HCT116 (cell line): ENCODE measurements around the gene MRPL21. TPM values are rescaled to one million over a fixed set of nuclear protein-coding genes. Genes with fewer than 3 reads are reported as not detected.

Experiments used
- ATAC-seq: fragments of 200-7000 bp; cut with Tn5 transposase; 2 replicates; pipeline ENCODE4 v1.9.1; 2020; ENCODE audit warnings: mild to moderate bottlenecking, moderate library complexity
- BruUV-seq: library from RNA; stranded (reverse); fragments of 400-500 nt; replicated peaks from 2 replicates; lab custom pipeline; 2021; lab: Mats Ljungman, UMichigan
- CTCF ChIA-PET: fragments of 300-600 bp; sonication (Branson Sonifier 250); formaldehyde crosslinking; loops from one replicate; lab custom pipeline; 2021; ENCODE audit warnings: antibody characterized with exemption; lab: Charles Lee
- POLR2A ChIA-PET: fragments of 300-600, 350-600 bp; sonication (Branson Sonifier 250); formaldehyde crosslinking; loops from one replicate; lab custom pipeline; 2021; ENCODE audit warnings: antibody characterized with exemption; lab: Charles Lee
- RAD21 ChIA-PET, 2 experiments: fragments of 300-600 bp; sonication (Branson Sonifier 250); formaldehyde crosslinking; loops; one replicate each; lab custom pipeline; 2023; ENCODE audit warnings: low total read pairs in 2 of 2; ENCODE audit not compliant: uncharacterized antibody in 2 of 2, unreplicated experiment in 2 of 2, low non-redundant PET in 1 of 2; lab: Charles Lee
- DNase-seq: peaks from one replicate; pipeline ENCODE4 v3.0.0-alpha.2; 2010; ENCODE audit warnings: low read depth, low spot score
- H2AFZ ChIP-seq: fragments of 200-600 bp; shearing (Covaris generic), sonication (generic); 2 replicates; pipeline ENCODE4 v1.6.1; 2017; ENCODE audit warnings: low read depth, mixed run types, mixed read lengths, antibody characterized with exemption, low read length; ENCODE audit not compliant: poor library complexity, severe bottlenecking
- H3K27ac ChIP-seq: 2 replicates; pipeline ENCODE4 v1.5.1; 2012; ENCODE audit warnings: low read depth, low read length
- H3K27me3 ChIP-seq: fragments of 200-600 bp; sonication (generic); 2 replicates; pipeline ENCODE4 v1.6.1; 2016; ENCODE audit warnings: mixed run types, low read length, mixed read lengths; ENCODE audit not compliant: insufficient read depth
- H3K36me3 ChIP-seq, 2 experiments: fragments of 200-500 bp in 1 of 2; fragments of 200-600 bp in 1 of 2; sonication (Bioruptor generic) in 1 of 2; sonication (generic) in 1 of 2; 2 replicates each; pipeline versions ENCODE4 v1.5.1 to v1.6.1; 2014 to 2016; ENCODE audit warnings: low read length in 2 of 2, inconsistent platforms in 1 of 2, mixed read lengths in 1 of 2, mixed run types in 1 of 2; ENCODE audit not compliant: insufficient read depth in 2 of 2, control insufficient read depth in 1 of 2
- H3K4me1 ChIP-seq, 2 experiments: fragments of 200-600 bp in 1 of 2; sonication (generic) in 1 of 2; 2 replicates each; pipeline versions ENCODE4 v1.5.1 to v1.6.1; 2012 to 2017; ENCODE audit warnings: low read length in 2 of 2, inconsistent platforms in 1 of 2, mild to moderate bottlenecking in 1 of 2, mixed read lengths in 1 of 2, mixed run types in 1 of 2, moderate library complexity in 1 of 2; ENCODE audit not compliant: insufficient read depth in 2 of 2, control insufficient read depth in 1 of 2
- H3K4me2 ChIP-seq: fragments of 200-600 bp; sonication (generic); 2 replicates; pipeline ENCODE4 v1.6.1; 2017; ENCODE audit warnings: mixed run types, low read length, mixed read lengths
- H3K4me3 ChIP-seq, 2 experiments: fragments of 200-600 bp in 1 of 2; sonication (generic) in 1 of 2; replicated peaks in 1 of 2; 2 replicates each; pipeline ENCODE4 v1.5.1; 2011 to 2016; ENCODE audit warnings: low read length in 2 of 2, control low read depth in 1 of 2, low read depth in 1 of 2, mild to moderate bottlenecking in 1 of 2, mixed read lengths in 1 of 2, mixed run types in 1 of 2
- H3K79me2 ChIP-seq: fragments of 200-600 bp; sonication (generic); 2 replicates; pipeline ENCODE4 v1.6.1; 2017; ENCODE audit warnings: mild to moderate bottlenecking, mixed run types, low read length, moderate library complexity, mixed read lengths; ENCODE audit not compliant: insufficient read depth
- H3K9ac ChIP-seq: fragments of 200-600 bp; sonication (generic); 2 replicates; pipeline ENCODE4 v1.6.1; 2016; ENCODE audit warnings: low read length, mixed read lengths
- H3K9me2 ChIP-seq: fragments of 200-600 bp; sonication (generic), shearing (Covaris generic); 2 replicates; pipeline ENCODE4 v1.6.1; 2017; ENCODE audit warnings: mixed run types, mild to moderate bottlenecking, moderate library complexity; ENCODE audit not compliant: insufficient read depth
- H3K9me3 ChIP-seq, 2 experiments: fragments of 200-500 bp in 1 of 2; fragments of 200-600 bp in 1 of 2; sonication (Bioruptor generic) in 1 of 2; sonication (generic) in 1 of 2; 2 replicates each; pipeline ENCODE4 v1.6.1; 2014 to 2017; ENCODE audit warnings: low read length in 2 of 2, mixed read lengths in 2 of 2, inconsistent platforms in 1 of 2, low read depth in 1 of 2, mild to moderate bottlenecking in 1 of 2, mixed run types in 1 of 2, moderate library complexity in 1 of 2; ENCODE audit not compliant: control insufficient read depth in 1 of 2, insufficient read depth in 1 of 2
- H4K20me1 ChIP-seq: fragments of 200-600 bp; sonication (generic), shearing (Covaris generic); 2 replicates; pipeline ENCODE4 v1.6.1; 2017; ENCODE audit warnings: mixed run types, mild to moderate bottlenecking, moderate library complexity; ENCODE audit not compliant: insufficient read depth
- ATF3 ChIP-seq: IDR thresholded peaks from 2 replicates; pipeline ENCODE4 v1.6.1; 2012
- EGR1 ChIP-seq: IDR thresholded peaks from 2 replicates; pipeline ENCODE4 v1.6.1; 2012; ENCODE audit warnings: low read depth
- ELF1 ChIP-seq: IDR thresholded peaks from 2 replicates; pipeline ENCODE4 v1.6.1; 2012; ENCODE audit warnings: low read depth, borderline replicate concordance
- FOSL1 ChIP-seq: IDR thresholded peaks from 2 replicates; pipeline ENCODE4 v1.6.1; 2012; ENCODE audit warnings: low read depth
- SP1 ChIP-seq: IDR thresholded peaks from 2 replicates; pipeline ENCODE4 v1.6.1; 2012; ENCODE audit warnings: low read depth
- intact Hi-C: fragments of 100-400 bp; cut with micrococcal nuclease; formaldehyde crosslinking; loops from 2 replicates; pipeline ENCODE4 v1.10.0; 2022
- total RNA-seq: library from RNA; stranded (reverse); gene quantifications from one replicate; pipeline ENCODE4 v1.2.1, GENCODE V29; 2021; ENCODE audit not compliant: unreplicated experiment
- TF ChIP-seq, protein P1 (sequence below): IDR thresholded peaks from 2 replicates; pipeline ENCODE4 v1.6.1; 2012; ENCODE audit warnings: low read depth
- TF ChIP-seq, protein P2 (sequence below): IDR thresholded peaks from 2 replicates; pipeline ENCODE4 v1.6.1; 2012
- TF ChIP-seq, protein P3 (sequence below): IDR thresholded peaks from 2 replicates; pipeline ENCODE4 v1.6.1; 2011; ENCODE audit warnings: mild to moderate bottlenecking, low read length, moderate library complexity; ENCODE audit not compliant: insufficient replicate concordance; ENCODE audit errors: extremely low read depth

MRPL21 gene
- total RNA-seq, 1 experiment from 2014 or later: 90.2 TPM

GRCh38 chr11:68867066-68867465 lies 36.6 kb downstream of the MRPL21 start:
- peaks cover 3 to 17% of the 10 kb centered on the region in 2 experiments; a peak in 3 of 4 replicates for H3K4me1 ChIP-seq
- H3K4me3 ChIP-seq: no peak overlapping the region
- H4K20me1 ChIP-seq: no peaks in the 10 kb centered on the region
- H3K9me3 ChIP-seq: peaks cover 4 to 9% of the 10 kb centered on the region in 2 experiments; a peak in 1 of 4 replicates
- CTCF ChIA-PET: no interaction called here
- RAD21 ChIA-PET: no interaction called here
- intact Hi-C loops: no loop called here
- H3K36me3 ChIP-seq: no peaks in the 10 kb centered on the region
- H2AFZ ChIP-seq: no peak overlapping the region
- no peak overlapping the region for H3K4me2 ChIP-seq
- no peak overlapping the region for H3K27ac ChIP-seq
- no peaks in the 10 kb centered on the region for H3K9me2 ChIP-seq
- no TSS peak for BruUV-seq
- no peak overlapping the region for H3K9ac ChIP-seq
- ATAC-seq: no peak
- no peak for DNase-seq
- H3K79me2 ChIP-seq: no peaks in the 10 kb centered on the region
- no peaks in the 10 kb centered on the region for H3K27me3 ChIP-seq
- no peak for TF ChIP-seq FOSL1
- TF ChIP-seq, protein P1, sequence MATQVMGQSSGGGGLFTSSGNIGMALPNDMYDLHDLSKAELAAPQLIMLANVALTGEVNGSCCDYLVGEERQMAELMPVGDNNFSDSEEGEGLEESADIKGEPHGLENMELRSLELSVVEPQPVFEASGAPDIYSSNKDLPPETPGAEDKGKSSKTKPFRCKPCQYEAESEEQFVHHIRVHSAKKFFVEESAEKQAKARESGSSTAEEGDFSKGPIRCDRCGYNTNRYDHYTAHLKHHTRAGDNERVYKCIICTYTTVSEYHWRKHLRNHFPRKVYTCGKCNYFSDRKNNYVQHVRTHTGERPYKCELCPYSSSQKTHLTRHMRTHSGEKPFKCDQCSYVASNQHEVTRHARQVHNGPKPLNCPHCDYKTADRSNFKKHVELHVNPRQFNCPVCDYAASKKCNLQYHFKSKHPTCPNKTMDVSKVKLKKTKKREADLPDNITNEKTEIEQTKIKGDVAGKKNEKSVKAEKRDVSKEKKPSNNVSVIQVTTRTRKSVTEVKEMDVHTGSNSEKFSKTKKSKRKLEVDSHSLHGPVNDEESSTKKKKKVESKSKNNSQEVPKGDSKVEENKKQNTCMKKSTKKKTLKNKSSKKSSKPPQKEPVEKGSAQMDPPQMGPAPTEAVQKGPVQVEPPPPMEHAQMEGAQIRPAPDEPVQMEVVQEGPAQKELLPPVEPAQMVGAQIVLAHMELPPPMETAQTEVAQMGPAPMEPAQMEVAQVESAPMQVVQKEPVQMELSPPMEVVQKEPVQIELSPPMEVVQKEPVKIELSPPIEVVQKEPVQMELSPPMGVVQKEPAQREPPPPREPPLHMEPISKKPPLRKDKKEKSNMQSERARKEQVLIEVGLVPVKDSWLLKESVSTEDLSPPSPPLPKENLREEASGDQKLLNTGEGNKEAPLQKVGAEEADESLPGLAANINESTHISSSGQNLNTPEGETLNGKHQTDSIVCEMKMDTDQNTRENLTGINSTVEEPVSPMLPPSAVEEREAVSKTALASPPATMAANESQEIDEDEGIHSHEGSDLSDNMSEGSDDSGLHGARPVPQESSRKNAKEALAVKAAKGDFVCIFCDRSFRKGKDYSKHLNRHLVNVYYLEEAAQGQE: no peak
- TF ChIP-seq, protein P2, sequence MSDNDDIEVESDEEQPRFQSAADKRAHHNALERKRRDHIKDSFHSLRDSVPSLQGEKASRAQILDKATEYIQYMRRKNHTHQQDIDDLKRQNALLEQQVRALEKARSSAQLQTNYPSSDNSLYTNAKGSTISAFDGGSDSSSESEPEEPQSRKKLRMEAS: no peak
- TF ChIP-seq, protein P3, sequence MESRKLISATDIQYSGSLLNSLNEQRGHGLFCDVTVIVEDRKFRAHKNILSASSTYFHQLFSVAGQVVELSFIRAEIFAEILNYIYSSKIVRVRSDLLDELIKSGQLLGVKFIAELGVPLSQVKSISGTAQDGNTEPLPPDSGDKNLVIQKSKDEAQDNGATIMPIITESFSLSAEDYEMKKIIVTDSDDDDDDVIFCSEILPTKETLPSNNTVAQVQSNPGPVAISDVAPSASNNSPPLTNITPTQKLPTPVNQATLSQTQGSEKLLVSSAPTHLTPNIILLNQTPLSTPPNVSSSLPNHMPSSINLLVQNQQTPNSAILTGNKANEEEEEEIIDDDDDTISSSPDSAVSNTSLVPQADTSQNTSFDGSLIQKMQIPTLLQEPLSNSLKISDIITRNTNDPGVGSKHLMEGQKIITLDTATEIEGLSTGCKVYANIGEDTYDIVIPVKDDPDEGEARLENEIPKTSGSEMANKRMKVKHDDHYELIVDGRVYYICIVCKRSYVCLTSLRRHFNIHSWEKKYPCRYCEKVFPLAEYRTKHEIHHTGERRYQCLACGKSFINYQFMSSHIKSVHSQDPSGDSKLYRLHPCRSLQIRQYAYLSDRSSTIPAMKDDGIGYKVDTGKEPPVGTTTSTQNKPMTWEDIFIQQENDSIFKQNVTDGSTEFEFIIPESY: no peak
- no peak for TF ChIP-seq EGR1
- no peak for TF ChIP-seq SP1
- no peak for TF ChIP-seq ATF3
- no peak for TF ChIP-seq ELF1
- POLR2A ChIA-PET: no interaction called here
